ENCODE data around the gene CHST12. TPM values are rescaled to one million over a fixed set of nuclear protein-coding genes. Genes with fewer than 3 reads are reported as not detected.

The CHST12 gene
- total RNA-seq, 1 experiment from 2014 or later, result 9.9 TPM

GRCh38 chr7:2470204-2471021 lies 67.0 kb downstream of the CHST12 start:
- Mint-ChIP-seq H3K9me3 (ENCODE audit: unreplicated experiment) (no peaks in the 10 kb centered on the region), H3K27ac (ENCODE audit: low read depth, unreplicated experiment) (no peak overlapping the region), H3K36me3 (ENCODE audit: insufficient read depth, unreplicated experiment) (peaks cover 6% of the 10 kb centered on the region), H3K4me1 (ENCODE audit: insufficient read depth, unreplicated experiment) (peaks cover 24% of the 10 kb centered on the region), H3K4me3 (ENCODE audit: unreplicated experiment) (no peak overlapping the region), H3K27me3 (ENCODE audit: insufficient read depth, unreplicated experiment) (no peaks in the 10 kb centered on the region)
- ChIA-PET POLR2A (interaction anchor here (0.6 to 1.6 kb wide), 11 partner anchors 9 to 233 kb away, joined by 3 to 7 read pairs (median 3); no protein-coding TSS in a partner anchor), CTCF (interaction anchor here (0.6 to 6.3 kb wide), 12 partner anchors 12 to 229 kb away, joined by 3 to 61 read pairs (median 4); partner anchors contain the start of gene IQCE)
- DNase-seq (ENCODE audit: unreplicated experiment), result no peak
- TF ChIP-seq CTCF (IDR thresholded peaks at IDR 0.05; ENCODE audit: unreplicated experiment), result no peak
- BruUV-seq (replicated peaks), result no TSS peak
- intact Hi-C loops (cut with micrococcal nuclease), result no loop called here

GRCh38 chr7:2471022-2471329 lies 67.6 kb downstream of the CHST12 start:
- DNase-seq (ENCODE audit: unreplicated experiment), result peak; percentile 82
- intact Hi-C loops (cut with micrococcal nuclease), result no loop called here
- TF ChIP-seq CTCF (IDR thresholded peaks at IDR 0.05; ENCODE audit: unreplicated experiment), result no peak
- peaks cover 6% of the 10 kb centered on the region for H3K36me3 Mint-ChIP-seq (ENCODE audit: insufficient read depth, unreplicated experiment)
- no peak overlapping the region for H3K4me3 Mint-ChIP-seq (ENCODE audit: unreplicated experiment)
- H3K27ac Mint-ChIP-seq (ENCODE audit: low read depth, unreplicated experiment), result peak overlapping the region; percentile 9
- BruUV-seq (replicated peaks), result no TSS peak
- H3K4me1 Mint-ChIP-seq (ENCODE audit: insufficient read depth, unreplicated experiment), result peaks cover 24% of the 10 kb centered on the region
- H3K9me3 Mint-ChIP-seq (ENCODE audit: unreplicated experiment), result no peaks in the 10 kb centered on the region
- H3K27me3 Mint-ChIP-seq (ENCODE audit: insufficient read depth, unreplicated experiment), result no peaks in the 10 kb centered on the region
- CTCF ChIA-PET, result interaction anchor here (0.6 to 6.3 kb wide), 6 partner anchors 17 to 230 kb away, joined by 3 to 61 read pairs (median 4); partner anchors contain the start of gene IQCE
- POLR2A ChIA-PET, result interaction anchor here (0.6 to 1.3 kb wide), 9 partner anchors 9 to 233 kb away, joined by 3 to 7 read pairs (median 3); no protein-coding TSS in a partner anchor

- BruUV-seq (replicated peaks), result no TSS peak
Measured at GRCh38 chr7:2471396-2471795, 68.0 kb downstream of the CHST12 start.

More at GRCh38 chr7:2471396-2471795, 68.0 kb downstream of the CHST12 start:
- peaks cover 24% of the 10 kb centered on the region for H3K4me1 Mint-ChIP-seq (ENCODE audit: insufficient read depth, unreplicated experiment)
- no peak for TF ChIP-seq CTCF (IDR thresholded peaks at IDR 0.05; ENCODE audit: unreplicated experiment)
- intact Hi-C loops (cut with micrococcal nuclease), result no loop called here
- no peaks in the 10 kb centered on the region for H3K27me3 Mint-ChIP-seq (ENCODE audit: insufficient read depth, unreplicated experiment)
- ChIA-PET POLR2A (interaction anchor here (0.6 to 1.3 kb wide), 8 partner anchors 8 to 162 kb away, joined by 3 to 7 read pairs (median 3); no protein-coding TSS in a partner anchor), CTCF (interaction anchor here (0.9 to 6.3 kb wide), 5 partner anchors 18 to 209 kb away, joined by 3 to 61 read pairs (median 5); partner anchors contain the start of gene IQCE)
- no peaks in the 10 kb centered on the region for H3K9me3 Mint-ChIP-seq (ENCODE audit: unreplicated experiment)
- peaks cover 6% of the 10 kb centered on the region for H3K36me3 Mint-ChIP-seq (ENCODE audit: insufficient read depth, unreplicated experiment)
- no peak overlapping the region for H3K4me3 Mint-ChIP-seq (ENCODE audit: unreplicated experiment)
- DNase-seq (ENCODE audit: unreplicated experiment), result peak; percentile 59
- peak overlapping the region; percentile 9 for H3K27ac Mint-ChIP-seq (ENCODE audit: low read depth, unreplicated experiment)

Data from MCF 10A (cell line).